H9 (cell line): Measurements from ENCODE around the gene RAB3B. TPM values are rescaled to one million over a fixed set of nuclear protein-coding genes. Genes with fewer than 3 reads are reported as not detected.

Experiments used
- DNase-seq: peaks from one replicate; pipeline ENCODE4 v3.0.0-alpha.2; 2017
- H2AFZ ChIP-seq: one replicate; pipeline ENCODE4 v1.6.1; 2013; ENCODE audit warnings: mild to moderate bottlenecking, low read length, control low read depth, moderate library complexity
- H2AK5ac ChIP-seq: 2 replicates; pipeline ENCODE4 v1.6.1; 2013; ENCODE audit warnings: low read length, control low read depth, mixed read lengths; ENCODE audit not compliant: insufficient read length
- H2BK120ac ChIP-seq: one replicate; pipeline ENCODE4 v1.6.1; 2013; ENCODE audit warnings: low read depth, mild to moderate bottlenecking, low read length, control low read depth, inconsistent platforms; ENCODE audit not compliant: poor library complexity, severe bottlenecking
- H2BK12ac ChIP-seq: 2 replicates; pipeline ENCODE4 v1.6.1; 2013; ENCODE audit warnings: low read length, control low read depth, mixed read lengths, low read depth; ENCODE audit not compliant: insufficient read length
- H2BK15ac ChIP-seq: 2 replicates; pipeline ENCODE4 v1.6.1; 2013; ENCODE audit warnings: low read depth, low read length, control low read depth
- H2BK20ac ChIP-seq: one replicate; pipeline ENCODE4 v1.6.1; 2013; ENCODE audit warnings: low read depth, mild to moderate bottlenecking, low read length, control low read depth, inconsistent platforms; ENCODE audit not compliant: poor library complexity, severe bottlenecking
- H2BK5ac ChIP-seq: 2 replicates; pipeline ENCODE4 v1.6.1; 2013; ENCODE audit warnings: low read length, control low read depth, mixed read lengths; ENCODE audit not compliant: insufficient read length
- H3K14ac ChIP-seq: 2 replicates; pipeline ENCODE4 v1.6.1; 2013; ENCODE audit warnings: low read length, control low read depth; ENCODE audit not compliant: insufficient read depth
- H3K18ac ChIP-seq: 2 replicates; pipeline ENCODE4 v1.6.1; 2013; ENCODE audit warnings: low read depth, mild to moderate bottlenecking, mixed read lengths, low read length, control low read depth; ENCODE audit not compliant: insufficient read length
- H3K23ac ChIP-seq: 2 replicates; pipeline ENCODE4 v1.6.1; 2013; ENCODE audit warnings: low read length, control low read depth, mixed read lengths, low read depth; ENCODE audit not compliant: insufficient read length
- H3K23me2 ChIP-seq: 2 replicates; pipeline ENCODE4 v1.6.1; 2013; ENCODE audit warnings: low read depth, mild to moderate bottlenecking, mixed read lengths, low read length, control low read depth; ENCODE audit not compliant: insufficient read length, poor library complexity, severe bottlenecking
- H3K27ac ChIP-seq: 2 replicates; pipeline ENCODE4 v1.5.1; 2013; ENCODE audit warnings: low read length, control low read depth, mixed read lengths, low read depth; ENCODE audit not compliant: insufficient read length
- H3K27me3 ChIP-seq: 2 replicates; pipeline ENCODE4 v1.6.1; 2013; ENCODE audit warnings: low read length, control low read depth, inconsistent platforms; ENCODE audit not compliant: insufficient read depth
- H3K4ac ChIP-seq: 2 replicates; pipeline ENCODE4 v1.6.1; 2013; ENCODE audit warnings: low read depth, mild to moderate bottlenecking, control low read depth, inconsistent platforms, low read length, moderate library complexity
- H3K4me1 ChIP-seq: 2 replicates; pipeline ENCODE4 v1.6.1; 2013; ENCODE audit warnings: low read length, control low read depth, inconsistent platforms; ENCODE audit not compliant: insufficient read depth
- H3K4me2 ChIP-seq: 2 replicates; pipeline ENCODE4 v1.6.1; 2013; ENCODE audit warnings: low read length, control low read depth, mixed read lengths; ENCODE audit not compliant: insufficient read length, insufficient read depth
- H3K56ac ChIP-seq: 2 replicates; pipeline ENCODE4 v1.6.1; 2013; ENCODE audit warnings: low read depth, mild to moderate bottlenecking, mixed read lengths, low read length, control low read depth; ENCODE audit not compliant: insufficient read length
- H3K79me1 ChIP-seq: 2 replicates; pipeline ENCODE4 v1.6.1; 2013; ENCODE audit warnings: low read depth, mild to moderate bottlenecking, moderate library complexity, low read length, control low read depth, inconsistent platforms; ENCODE audit not compliant: insufficient read depth, poor library complexity, severe bottlenecking
- H3K79me2 ChIP-seq: 2 replicates; pipeline ENCODE4 v1.6.1; 2013; ENCODE audit warnings: low read length, control low read depth, inconsistent platforms; ENCODE audit not compliant: insufficient read depth
- H3K9ac ChIP-seq: 2 replicates; pipeline ENCODE4 v1.6.1; 2013; ENCODE audit warnings: low read length, control low read depth, mixed read lengths; ENCODE audit not compliant: insufficient read length; ENCODE audit errors: extremely low read depth
- H3K9me3 ChIP-seq: one replicate; pipeline ENCODE4 v1.6.1; 2013; ENCODE audit warnings: low read depth, low read length, inconsistent platforms; ENCODE audit not compliant: control insufficient read depth
- H3T11ph ChIP-seq: one replicate; pipeline ENCODE4 v1.6.1; 2013; ENCODE audit warnings: mild to moderate bottlenecking, low read length, control low read depth, inconsistent platforms
- H4K20me1 ChIP-seq: one replicate; pipeline ENCODE4 v1.6.1; 2013; ENCODE audit not compliant: control insufficient read depth, insufficient read length, insufficient read depth
- H4K5ac ChIP-seq: 2 replicates; pipeline ENCODE4 v1.6.1; 2013; ENCODE audit warnings: low read depth, mild to moderate bottlenecking, mixed read lengths, low read length, control low read depth; ENCODE audit not compliant: insufficient read length
- H4K8ac ChIP-seq: replicated peaks from 2 replicates; pipeline ENCODE4 v1.6.1; 2013; ENCODE audit warnings: low read length, control low read depth, mixed read lengths, low read depth; ENCODE audit not compliant: insufficient read length
- H4K91ac ChIP-seq: 2 replicates; pipeline ENCODE4 v1.6.1; 2013; ENCODE audit warnings: low read depth, mild to moderate bottlenecking, moderate library complexity, mixed read lengths, low read length, control low read depth; ENCODE audit not compliant: insufficient read length
- H3K27ac Mint-ChIP-seq, 3 experiments: 2 replicates in 2 of 3; 3 replicates in 1 of 3; pipeline ENCODE4 v1.8.0; 2020 to 2021; ENCODE audit warnings: mixed read lengths in 3 of 3, mild to moderate bottlenecking in 1 of 3, moderate library complexity in 1 of 3
- H3K27me3 Mint-ChIP-seq: 2 replicates; pipeline ENCODE4 v1.8.0; 2021; ENCODE audit warnings: low read depth, mild to moderate bottlenecking, moderate library complexity, mixed read lengths
- H3K36me3 Mint-ChIP-seq, 3 experiments: 2 replicates in 2 of 3; 3 replicates in 1 of 3; pipeline ENCODE4 v1.8.0; 2020 to 2021; ENCODE audit warnings: low read depth in 3 of 3, mixed read lengths in 3 of 3; ENCODE audit not compliant: insufficient read depth in 1 of 3
- H3K4me1 Mint-ChIP-seq, 2 experiments: 2 replicates each; pipeline ENCODE4 v1.8.0; 2020; ENCODE audit warnings: mixed read lengths in 2 of 2
- H3K4me3 Mint-ChIP-seq, 2 experiments: 2 replicates in 1 of 2; 3 replicates in 1 of 2; pipeline ENCODE4 v1.8.0; 2020 to 2021; ENCODE audit warnings: mild to moderate bottlenecking in 2 of 2, mixed read lengths in 2 of 2, moderate library complexity in 1 of 2
- H3K9me3 Mint-ChIP-seq, 2 experiments: 2 replicates in 1 of 2; 3 replicates in 1 of 2; pipeline ENCODE4 v1.8.0; 2020; ENCODE audit warnings: mild to moderate bottlenecking in 2 of 2, mixed read lengths in 2 of 2, moderate library complexity in 1 of 2
- total RNA-seq: library from RNA; stranded (reverse); gene quantifications from 2 replicates; pipeline ENCODE4 v1.2.1, GENCODE V29; 2021
- TF ChIP-seq, protein P1 (sequence below): fragments of 200-600 bp; sonication (generic); conservative IDR thresholded peaks from 3 replicates; pipeline ENCODE4 v1.8.0; 2021; ENCODE audit warnings: antibody characterized with exemption, mild to moderate bottlenecking

RAB3B gene
- total RNA-seq, 1 experiment from 2014 or later = 30.6 TPM

DNA sequence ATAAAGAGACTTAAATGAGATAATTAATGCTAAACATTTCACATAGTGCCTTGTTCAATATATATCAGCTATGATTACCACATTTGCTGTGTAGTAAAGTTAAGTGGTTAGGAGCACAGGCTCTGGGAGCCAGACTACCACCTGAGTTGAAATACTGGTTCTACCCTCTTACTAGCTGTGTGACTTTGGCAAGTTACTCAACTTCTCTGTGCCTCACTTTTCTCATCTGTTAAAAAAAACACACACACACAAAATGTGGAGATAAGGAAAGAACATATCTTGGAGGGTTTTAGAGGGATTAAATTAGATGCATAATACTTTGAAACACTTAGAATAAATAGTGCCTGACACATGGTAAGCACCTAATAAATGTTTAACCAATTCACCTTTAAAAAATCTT lies 60.2 kb downstream of the RAB3B start:
- TF ChIP-seq, protein P1, sequence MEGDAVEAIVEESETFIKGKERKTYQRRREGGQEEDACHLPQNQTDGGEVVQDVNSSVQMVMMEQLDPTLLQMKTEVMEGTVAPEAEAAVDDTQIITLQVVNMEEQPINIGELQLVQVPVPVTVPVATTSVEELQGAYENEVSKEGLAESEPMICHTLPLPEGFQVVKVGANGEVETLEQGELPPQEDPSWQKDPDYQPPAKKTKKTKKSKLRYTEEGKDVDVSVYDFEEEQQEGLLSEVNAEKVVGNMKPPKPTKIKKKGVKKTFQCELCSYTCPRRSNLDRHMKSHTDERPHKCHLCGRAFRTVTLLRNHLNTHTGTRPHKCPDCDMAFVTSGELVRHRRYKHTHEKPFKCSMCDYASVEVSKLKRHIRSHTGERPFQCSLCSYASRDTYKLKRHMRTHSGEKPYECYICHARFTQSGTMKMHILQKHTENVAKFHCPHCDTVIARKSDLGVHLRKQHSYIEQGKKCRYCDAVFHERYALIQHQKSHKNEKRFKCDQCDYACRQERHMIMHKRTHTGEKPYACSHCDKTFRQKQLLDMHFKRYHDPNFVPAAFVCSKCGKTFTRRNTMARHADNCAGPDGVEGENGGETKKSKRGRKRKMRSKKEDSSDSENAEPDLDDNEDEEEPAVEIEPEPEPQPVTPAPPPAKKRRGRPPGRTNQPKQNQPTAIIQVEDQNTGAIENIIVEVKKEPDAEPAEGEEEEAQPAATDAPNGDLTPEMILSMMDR = no peak

More for the DNA sequence above, 60.2 kb downstream of the RAB3B start:
- Histone ChIP-seq H3K79me2 (no peaks in the 10 kb centered on the region), H3K4ac (no peak overlapping the region), H3K18ac (no peak overlapping the region), H3K4me2 (no peak overlapping the region), H3T11ph (no peak overlapping the region), H3K27ac (no peak overlapping the region), H4K91ac (no peak overlapping the region), H2BK15ac (no peak overlapping the region), H2BK120ac (no peak overlapping the region), H3K27me3 (no peaks in the 10 kb centered on the region), H4K20me1 (no peaks in the 10 kb centered on the region), H4K8ac (no peak overlapping the region), H3K9ac (no peak overlapping the region), H3K9me3 (no peaks in the 10 kb centered on the region), H3K14ac (no peak overlapping the region), H2BK5ac (no peak overlapping the region), H3K23ac (no peak overlapping the region), H2BK12ac (no peak overlapping the region), H3K79me1 (no peaks in the 10 kb centered on the region), H2AK5ac (no peak overlapping the region), H2AFZ (no peak overlapping the region), H3K56ac (no peak overlapping the region), H2BK20ac (no peak overlapping the region), H3K23me2 (no peaks in the 10 kb centered on the region), H4K5ac (no peak overlapping the region), H3K4me1 (no peaks in the 10 kb centered on the region)
- no peak overlapping the region for H3K4me3 Mint-ChIP-seq
- H3K36me3 Mint-ChIP-seq = peaks cover 10 to 46% (median 30%) of the 10 kb centered on the region in 3 experiments; a peak in 6 of 7 replicates
- no peak for DNase-seq
- H3K9me3 Mint-ChIP-seq = no peaks in the 10 kb centered on the region
- peaks cover 4% of the 10 kb centered on the region in 2 experiments; a peak in 3 of 4 replicates for H3K4me1 Mint-ChIP-seq
- H3K27me3 Mint-ChIP-seq = no peaks in the 10 kb centered on the region
- H3K27ac Mint-ChIP-seq = no peak overlapping the region
